Hippocampal formation (tissue), 2 donors: ENCODE results near the gene MUC5B.

Experiments
- DNase-seq, 2 donors: peaks; one replicate each; lab custom pipeline; 2025; lab: John Stamatoyannopoulos, UW

Gene MUC5B

DNA sequence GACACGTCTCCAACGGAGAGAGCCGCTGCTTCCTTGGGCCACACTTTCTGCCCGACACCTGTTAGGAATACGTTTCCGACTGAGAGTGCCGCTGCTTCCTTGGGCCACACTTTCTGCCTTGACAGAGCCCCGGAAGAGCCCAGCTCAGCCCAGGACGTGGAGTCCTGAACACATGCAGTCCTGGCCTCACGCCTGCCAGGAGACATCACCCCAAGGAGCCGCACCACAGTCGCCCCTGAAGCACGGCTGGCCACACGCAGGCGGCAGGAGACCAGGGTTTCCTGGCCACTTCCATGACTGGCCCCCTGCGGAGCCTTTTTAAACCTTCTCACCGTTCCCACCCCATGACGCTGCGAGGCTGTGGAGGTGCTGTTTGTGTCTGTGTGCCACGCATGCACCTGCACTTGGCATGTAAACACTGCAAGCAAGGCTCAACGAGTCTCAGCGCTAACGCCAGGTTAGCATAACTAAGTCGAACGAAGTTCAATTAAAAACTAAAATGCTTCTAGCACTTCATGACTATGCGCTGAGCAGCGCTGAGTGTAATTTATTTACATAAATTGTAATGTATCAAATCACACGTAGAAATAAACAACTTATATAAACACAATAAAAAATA is 77.8 kb downstream of the MUC5B start:
- DNase-seq = no peak

DNA sequence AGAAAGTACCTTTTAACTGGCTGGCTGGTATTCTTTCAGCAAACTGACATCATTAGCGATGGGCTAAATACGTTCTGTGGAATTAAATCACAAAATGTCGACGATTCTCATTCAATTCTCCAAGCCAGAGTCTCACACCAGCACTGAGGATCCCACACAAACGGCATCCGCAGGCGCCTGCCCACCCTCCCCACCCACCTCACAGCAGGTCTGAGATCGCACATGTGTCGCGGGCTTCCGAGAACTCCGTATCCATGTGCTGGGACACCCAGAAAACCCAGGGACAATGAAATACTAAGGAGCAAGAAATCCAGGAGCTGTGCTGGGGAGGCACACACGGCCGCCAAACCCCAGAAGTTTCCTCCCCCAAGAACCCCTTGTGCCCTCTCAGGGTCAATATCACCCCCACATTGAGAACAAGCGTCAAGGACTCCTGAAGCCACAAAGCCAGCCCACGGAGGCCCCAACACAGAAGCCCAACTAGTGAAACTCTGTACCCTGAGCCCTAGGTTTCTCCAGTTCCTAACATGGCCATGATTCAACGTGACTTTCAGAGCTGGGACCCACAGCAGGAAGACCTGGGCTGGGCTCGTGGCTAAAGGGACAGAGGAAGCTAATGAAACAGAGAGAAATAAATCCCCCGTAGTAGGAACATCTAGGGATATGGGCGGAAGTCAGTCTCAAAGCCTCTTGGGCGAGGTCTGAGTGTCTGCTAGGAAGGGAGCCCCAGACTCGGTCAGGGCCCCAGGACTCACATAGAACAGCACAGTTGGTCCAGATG is 78.5 kb downstream of the MUC5B start:
- no peak for DNase-seq

DNA sequence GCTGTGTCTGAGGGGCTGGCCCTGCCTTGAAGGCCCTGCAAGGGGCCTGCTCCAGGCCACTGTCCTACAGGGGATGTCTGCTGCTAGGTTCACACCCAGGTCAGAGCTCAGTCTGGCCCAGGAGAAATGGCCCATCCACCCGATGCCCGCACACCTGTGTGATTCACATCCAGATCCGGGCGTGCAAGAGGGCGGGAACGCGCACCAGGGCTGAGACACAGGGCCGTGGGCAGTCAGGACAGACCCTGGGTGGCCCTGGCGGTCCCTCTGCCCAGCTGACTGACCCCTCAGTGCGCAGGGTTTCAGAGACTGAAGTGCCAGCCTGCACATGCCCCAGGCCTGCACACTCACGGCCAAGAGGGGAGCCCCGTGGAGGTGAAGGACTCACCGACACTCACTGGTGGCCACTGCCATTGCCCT is 79.2 kb downstream of the MUC5B start:
- DNase-seq = no peak

DNA sequence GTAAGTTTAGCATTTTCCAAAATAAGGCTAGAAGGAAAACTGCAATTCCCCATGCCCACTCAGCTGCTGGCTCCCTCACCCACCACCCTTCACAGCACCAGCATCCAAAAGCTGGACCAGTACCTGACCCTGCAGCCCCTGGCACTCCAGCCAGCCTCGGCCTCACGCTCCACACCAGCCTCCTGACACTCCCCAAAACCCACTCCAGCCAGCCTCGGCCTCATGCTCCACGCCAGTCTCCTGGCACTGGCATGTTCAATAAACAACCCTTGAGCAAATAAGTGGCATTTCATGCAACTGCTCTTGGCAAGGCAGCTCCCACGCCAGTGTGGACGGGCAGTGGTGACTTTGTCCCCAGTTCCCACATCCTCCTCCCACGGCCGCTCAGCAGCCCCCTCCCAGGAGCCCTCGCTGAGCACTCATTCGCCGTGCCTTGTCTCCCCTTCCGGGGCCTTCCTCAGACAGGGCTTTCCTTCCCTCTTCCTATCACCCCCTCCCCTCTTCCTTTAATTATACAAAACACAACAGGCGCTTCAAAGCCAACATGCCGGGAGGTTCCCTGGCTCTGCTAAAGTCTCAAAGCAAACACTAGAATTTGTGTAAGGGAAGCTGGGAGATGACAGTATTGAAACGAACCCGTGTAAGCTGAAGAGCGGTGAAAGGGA is 79.7 kb downstream of the MUC5B start:
- DNase-seq = no peak

DNA sequence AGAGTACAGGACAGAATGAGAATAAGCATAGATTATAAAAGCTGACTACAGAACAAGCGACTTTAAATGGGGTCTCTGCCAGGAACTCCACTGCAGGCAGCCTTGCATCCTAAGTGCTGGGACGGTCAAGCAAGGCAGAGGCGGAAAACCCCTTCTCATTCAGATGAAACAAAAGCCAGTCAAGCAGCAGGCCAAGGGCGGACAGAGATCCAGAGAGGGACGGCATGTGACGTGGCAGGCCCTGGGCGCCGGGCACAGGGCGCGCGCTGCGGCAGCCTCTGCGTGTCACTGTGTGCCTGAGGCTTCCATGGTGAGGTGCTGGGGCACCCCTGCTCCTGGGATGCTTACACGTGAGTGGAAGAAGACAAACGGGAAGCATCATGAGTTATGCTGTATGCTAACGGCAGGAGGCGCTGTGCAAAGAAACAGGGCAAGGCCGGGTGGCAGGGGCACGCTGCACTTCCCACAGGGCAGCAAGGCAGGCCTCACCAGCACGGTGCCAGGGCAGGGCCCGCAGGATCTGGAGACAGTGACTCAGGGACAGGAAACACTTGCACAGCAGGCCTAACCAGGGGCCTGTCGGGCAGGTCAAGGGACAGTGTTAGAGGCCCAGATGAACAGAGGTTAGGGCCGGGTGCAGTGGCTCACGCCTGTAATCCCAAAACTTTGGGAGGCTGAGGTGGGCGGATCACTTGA is 80.4 kb downstream of the MUC5B start:
- peak in 1 of 2 donors; percentile 38 for DNase-seq

DNA sequence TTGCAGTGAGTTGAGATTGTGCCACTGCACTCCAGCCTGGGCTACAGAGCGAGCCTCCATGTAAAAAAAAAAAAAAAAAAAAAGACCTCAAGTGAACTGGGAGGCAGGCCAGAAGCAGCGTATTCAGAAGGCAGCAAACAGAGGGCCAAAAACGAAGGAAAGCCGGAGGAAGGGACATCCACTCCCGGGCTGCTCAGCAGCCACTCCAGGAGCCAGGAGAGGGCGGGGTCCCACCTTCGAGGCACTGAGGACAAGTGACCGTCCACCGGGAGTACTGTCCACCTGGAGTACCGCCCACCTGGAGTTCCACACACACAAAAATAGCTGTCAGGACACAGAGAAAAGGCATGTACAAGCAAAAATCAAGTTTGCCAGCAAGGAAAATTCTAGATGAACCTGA is 81.1 kb downstream of the MUC5B start:
- no peak for DNase-seq

DNA sequence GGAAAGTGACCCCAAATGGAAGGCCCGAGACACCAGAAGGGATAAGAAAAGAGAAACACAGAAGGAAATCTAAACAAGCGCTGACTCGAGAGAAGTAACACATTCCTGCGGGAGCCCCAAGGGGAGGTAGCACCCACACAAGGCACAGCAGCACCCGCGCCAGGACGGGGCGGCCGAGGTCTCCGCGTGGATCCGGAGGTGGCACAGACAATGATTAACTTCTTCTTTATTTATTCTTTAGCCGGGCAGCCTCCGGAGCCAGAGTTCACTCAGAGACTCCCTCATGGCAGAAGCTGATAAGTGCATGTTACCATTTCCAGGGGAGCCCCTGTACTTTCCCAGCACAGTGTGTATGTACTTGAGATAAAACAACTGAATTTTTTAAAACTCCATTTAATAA is 81.5 kb downstream of the MUC5B start:
- no peak for DNase-seq

DNA sequence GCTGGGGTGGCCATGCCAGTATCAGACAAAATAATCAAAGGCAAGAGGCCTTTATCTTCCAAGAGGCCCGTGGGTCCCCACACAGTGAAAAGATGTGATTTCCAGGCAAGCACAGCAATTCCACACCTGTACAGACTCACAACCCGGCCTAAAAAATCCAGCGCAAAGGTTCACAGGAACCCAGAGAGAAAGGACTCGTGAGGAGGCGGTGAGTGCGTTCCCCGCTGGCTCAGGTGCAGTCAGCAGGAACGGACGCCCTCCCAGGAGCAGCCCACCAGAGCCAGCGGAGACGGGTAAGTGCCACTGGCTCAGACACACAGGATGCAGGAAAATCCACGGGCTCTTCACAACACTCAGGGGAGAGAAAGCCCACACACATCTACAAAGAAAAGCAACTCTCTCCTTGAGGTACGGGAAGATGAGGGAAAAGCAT is 82.2 kb downstream of the MUC5B start:
- no peak for DNase-seq

DNA sequence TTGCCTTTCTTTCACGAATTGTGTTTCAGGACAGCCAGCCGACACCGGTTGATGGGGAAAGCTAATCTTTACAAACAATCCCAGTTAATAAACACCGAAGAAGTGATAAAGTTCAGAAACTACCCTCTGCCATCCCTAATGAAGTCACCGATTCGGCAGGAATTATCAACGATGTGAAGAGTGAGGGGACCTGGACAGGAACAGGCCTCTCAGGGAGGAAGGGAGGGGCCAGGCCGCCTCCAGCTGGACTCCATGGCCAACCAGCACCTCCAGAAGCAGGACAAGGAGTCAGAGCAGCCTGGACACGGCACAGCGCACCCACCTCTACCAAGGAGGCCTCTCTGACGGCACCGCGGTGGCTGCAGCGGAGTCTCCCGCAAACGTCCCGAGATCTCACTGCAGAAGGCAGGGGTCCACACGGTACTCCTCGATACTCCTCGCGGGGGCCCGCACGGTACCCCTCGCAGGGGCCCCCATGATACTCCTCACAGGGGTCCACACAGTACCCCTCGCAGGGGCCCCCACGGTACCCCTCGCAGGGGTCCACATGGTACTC is 82.7 kb downstream of the MUC5B start:
- DNase-seq = no peak

DNA sequence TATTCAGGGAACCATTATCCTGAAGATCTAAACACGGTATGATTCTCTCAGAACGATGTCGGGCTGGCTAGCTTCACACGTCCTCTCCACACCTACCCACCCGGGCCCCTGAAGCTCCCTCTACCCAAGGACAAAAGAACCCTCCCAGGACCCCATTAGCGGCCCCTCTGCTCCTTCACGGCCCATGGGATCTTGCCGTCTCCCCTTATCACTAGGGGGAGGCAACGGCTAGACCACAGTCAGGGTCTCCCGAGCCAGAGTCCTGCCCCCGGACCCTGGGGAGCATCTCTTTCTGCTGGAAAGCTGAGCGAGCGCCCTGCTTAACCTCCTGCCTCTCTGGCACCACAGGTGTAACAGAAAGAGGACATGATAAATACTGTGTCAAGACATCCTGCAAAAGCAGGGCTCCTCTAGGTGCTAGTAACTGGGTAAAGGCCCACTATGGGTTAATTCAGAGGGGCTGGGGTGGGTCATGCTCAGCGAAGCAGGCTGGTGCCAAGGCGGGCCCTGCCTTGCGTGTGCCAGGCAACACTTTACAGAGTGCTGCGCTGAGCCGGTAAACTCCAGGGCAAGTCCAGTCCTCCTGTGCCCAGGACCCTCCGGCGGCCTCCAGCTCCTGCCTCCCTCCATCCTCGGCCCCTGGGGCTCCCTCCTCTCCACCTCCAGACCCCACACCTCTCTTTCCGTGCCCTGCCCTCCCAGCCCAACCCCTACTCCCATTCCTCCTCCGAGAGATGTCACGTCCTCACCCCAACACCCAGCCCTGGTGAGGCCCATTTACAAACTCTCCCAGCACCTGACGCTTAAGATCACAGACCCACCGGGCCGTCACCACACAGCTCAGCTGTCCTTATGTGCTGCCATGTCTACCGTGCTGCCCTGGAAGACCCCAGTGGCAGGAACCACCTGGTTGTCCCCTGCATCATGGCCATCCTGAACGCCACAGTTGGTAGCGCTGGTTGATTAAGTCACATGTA is 83.6 kb downstream of the MUC5B start:
- no peak for DNase-seq

DNA sequence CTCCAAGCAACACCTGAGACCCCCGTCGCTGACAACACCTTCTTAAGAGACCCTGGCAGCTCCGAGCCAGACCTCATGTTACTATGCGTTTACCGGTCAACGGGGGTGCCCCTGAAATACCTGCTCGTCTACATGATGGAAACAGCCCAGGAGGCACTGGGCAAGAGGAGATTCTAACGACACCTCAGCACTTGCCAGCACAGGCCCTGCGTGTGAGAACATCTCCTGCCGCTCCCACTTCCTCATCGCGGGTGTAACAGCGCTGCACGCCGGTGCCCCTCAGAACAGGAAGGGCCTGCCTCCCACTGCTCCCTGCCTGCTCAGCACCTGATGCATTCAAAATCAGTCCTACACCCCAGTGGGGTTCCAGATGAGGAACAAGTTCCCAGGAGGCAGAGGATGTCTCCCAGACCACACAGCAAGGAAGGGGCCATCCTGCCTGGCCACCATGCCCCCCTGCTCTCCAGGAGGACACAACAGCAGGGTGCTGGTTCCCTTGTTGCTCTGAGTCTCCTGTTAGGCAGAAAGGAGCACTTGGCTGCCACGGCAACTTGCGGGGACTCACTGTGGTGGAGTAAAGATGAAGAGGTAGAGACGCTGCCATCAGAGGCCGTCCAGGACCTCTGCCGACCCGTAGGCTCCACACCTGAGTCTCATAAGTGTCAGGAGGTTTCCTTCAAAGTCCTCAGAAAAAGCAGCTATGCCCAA is 84.5 kb downstream of the MUC5B start:
- no peak for DNase-seq

DNA sequence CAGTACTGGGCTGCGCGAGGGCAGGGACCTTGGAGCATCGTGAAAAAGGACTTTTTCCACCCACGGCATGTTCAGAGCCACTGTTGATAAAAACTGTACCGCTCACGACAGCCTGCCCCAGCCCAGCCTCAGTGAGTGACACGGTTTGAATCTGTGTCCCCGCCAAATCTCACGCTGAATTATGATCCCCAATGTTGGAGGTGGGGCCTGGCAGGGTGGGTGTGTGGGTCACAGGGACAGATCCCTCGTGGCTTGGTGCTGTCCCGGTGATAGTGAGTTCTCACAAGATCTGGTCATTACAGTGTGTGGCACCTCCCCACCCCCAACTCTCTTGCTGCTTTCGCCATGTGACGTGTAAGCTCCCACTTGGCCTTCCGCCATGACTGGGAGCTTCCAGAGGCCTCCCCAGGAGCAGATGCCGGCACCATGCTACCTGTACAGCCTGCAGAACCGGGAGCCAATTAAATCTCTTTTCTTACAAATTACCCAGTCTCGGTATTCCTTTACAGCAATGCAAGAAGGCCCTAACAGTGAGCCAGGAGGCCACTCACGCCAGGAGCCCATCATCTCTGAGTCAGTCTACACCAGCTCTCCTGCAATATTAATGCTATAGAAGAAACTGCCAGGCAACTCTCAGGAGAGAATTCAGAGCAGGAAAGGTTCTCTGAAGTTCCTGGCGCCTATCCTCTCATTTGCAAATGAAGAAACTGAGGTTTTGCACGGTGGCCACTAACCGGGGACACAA is 85.3 kb downstream of the MUC5B start:
- DNase-seq = no peak

DNA sequence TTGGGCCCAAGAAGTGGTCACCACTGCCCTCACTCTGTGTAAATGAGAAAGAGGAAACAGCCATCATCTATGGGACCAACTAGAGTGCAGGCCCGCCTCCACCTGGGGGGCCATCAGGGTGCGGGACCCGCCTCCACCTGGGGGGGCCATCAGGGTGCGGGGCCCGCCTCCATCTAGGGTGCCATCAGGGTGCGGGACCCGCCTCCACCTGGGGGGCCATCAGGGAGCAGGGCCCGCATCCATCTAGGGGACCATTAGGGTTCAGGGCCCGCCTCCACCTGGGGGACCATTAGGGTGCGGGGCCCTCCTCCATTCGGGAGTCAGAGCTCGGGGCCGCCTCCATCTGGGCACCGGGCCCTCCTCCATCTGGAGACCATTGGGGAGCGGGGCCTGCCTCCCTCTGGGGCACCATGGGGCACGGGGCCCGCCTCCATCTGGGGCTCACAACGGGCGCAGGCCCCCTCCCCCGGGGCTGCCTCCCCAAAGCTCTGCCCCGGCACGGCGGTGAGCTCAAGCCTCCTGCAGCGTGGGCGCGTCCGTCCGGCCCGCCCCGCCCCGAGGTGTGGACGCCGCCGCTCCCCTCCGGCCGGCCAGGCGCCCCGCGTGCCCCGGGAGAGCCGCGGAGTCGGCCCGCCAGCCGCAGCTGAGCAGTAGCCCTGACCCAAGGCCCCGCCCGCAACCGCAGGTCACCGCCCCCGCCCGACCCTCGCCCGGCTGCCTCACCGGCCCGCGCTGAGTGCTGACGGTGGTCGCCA is 86.1 kb downstream of the MUC5B start:
- DNase-seq = no peak

DNA sequence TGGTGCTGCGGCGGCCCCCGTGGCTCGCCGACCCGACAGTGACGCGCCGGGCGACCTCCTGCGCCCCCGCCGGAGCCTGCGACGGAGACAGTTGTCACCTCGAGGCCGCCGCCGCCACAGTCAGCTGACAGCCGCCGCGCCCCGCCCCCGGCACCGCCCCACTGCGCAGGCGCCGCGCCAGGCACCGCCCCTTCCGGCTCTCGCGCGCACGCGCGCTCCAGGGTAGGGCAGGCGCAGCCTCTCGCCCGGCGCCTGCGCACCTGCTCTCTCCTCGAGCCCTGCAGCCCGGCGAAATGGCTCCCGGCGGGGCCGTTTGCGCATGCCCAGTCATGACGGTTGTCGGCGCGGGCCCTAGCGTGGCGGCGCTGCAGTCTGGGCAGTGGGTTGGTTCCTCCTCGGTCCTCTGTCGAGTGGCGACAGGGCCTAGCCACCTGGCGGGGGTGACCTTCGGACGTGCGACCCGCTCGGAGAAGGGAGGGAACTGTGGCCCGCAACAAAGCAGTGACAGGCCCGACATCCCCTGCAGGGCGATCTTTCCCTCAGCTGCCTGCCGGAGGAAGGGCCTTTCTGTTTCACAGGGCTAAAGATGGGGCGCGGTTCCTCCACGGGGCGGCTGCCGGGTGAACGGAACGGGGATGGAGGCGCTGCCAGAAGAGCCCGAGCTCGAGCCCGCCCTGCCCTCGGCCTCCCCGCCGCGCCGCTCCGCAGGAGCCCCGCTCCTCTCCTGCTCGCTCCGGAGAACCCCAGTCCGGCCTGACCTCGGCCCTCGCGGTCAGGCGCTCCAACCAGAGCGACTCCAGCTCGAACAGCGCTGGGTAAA is 86.8 kb downstream of the MUC5B start, which contains the start of gene TOLLIP:
TSS of gene TOLLIP (minus strand) at position 135 of the 820 bp plus-strand sequence. CDS start at position 1, 134 bp downstream.
- peak; percentile 92 to 95 for DNase-seq

DNA sequence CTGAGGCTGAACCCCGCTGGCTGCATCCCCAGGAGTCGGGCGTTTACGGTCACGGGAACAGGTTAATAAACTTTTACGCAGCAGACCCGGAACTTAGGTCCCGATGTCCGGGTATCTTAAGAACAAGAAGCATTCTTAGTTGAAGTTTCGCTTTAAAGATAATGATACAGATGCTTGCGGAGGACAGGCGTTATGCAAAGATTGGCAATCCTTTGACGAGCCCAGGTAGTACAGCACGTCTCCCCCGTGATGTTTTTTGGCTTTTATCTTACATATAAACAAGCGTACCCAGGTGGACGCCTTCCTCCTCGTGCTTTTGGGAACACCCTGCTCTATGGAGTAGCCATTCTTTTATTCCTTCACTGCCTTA is 87.4 kb downstream of the MUC5B start:
- no peak for DNase-seq

DNA sequence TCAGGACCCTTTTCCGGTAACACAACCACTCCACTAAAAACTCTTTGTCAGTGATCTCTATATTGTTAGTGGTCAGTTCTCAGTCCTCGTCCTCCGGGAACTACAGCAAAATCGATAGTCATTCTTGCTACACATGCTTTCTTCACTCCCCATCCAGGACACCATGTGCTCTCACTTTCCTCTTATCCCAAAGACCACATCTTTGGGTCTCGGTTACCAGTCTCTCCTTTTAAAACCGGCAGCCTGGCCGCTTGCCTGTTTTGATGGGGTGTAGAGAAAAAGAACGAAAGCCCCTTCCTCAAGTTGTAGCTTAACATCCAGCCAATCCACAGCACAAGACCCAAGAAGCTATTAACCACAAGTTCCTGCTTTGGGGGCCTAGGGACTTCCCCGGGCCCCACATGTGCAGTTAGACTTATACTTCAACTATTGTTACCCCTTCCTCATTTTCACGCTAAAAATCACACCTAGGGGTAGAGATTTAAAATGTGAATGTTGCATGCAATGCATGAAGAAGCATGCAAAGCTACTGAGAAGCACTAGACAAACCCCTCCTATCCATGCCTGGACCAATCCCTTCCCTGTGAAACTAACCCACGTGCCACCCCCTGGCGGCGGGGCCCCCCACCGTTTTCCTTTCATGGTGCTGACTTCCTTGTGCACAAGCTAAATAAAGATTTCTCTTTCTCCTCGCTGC is 88.1 kb downstream of the MUC5B start:
- DNase-seq = no peak
